GM21447 (cell line): ENCODE results near the gene CREB5.

Experiments used
- ATAC-seq: cut with Tn5 transposase; IDR thresholded peaks from one replicate; pipeline ENCODE4 v1.9.1; 2021; ENCODE audit not compliant: unreplicated experiment

CREB5 gene

GRCh38 chr7:28837216-28837615 lies 424.9 kb downstream of the CREB5 start:
- no peak for ATAC-seq

GRCh38 chr7:28840592-28840995 lies 428.3 kb downstream of the CREB5 start:
- no peak for ATAC-seq

- no peak for ATAC-seq
Observed at GRCh38 chr7:28841766-28842165, 429.4 kb downstream of the CREB5 start.

- ATAC-seq: no peak
Observed at GRCh38 chr7:28842769-28843295, 430.5 kb downstream of the CREB5 start.

GRCh38 chr7:28845106-28845505 lies 432.8 kb downstream of the CREB5 start:
- no peak for ATAC-seq

GRCh38 chr7:28847176-28847575 lies 434.9 kb downstream of the CREB5 start:
- no peak for ATAC-seq

GRCh38 chr7:28847681-28848080 lies 435.4 kb downstream of the CREB5 start:
- no peak for ATAC-seq

GRCh38 chr7:28848906-28849305 lies 436.6 kb downstream of the CREB5 start:
- no peak for ATAC-seq

- ATAC-seq: no peak
Observed at GRCh38 chr7:28850699-28851098, 438.4 kb downstream of the CREB5 start.

GRCh38 chr7:28853150-28853549 lies 440.8 kb downstream of the CREB5 start:
- no peak for ATAC-seq

- peak; percentile 97 for ATAC-seq
Observed at GRCh38 chr7:28853834-28854749, 441.8 kb downstream of the CREB5 start.

GRCh38 chr7:28854750-28855074 lies 442.4 kb downstream of the CREB5 start:
- ATAC-seq: no peak

GRCh38 chr7:28855538-28856217 lies 443.4 kb downstream of the CREB5 start:
- ATAC-seq: no peak

GRCh38 chr7:28856656-28857055 lies 444.3 kb downstream of the CREB5 start:
- ATAC-seq: no peak

GRCh38 chr7:28858206-28858605 lies 445.9 kb downstream of the CREB5 start:
- no peak for ATAC-seq

- no peak for ATAC-seq
Observed at GRCh38 chr7:28858895-28859294, 446.6 kb downstream of the CREB5 start.

GRCh38 chr7:28861825-28862224 lies 449.5 kb downstream of the CREB5 start:
- no peak for ATAC-seq

GRCh38 chr7:28862595-28863272 lies 450.4 kb downstream of the CREB5 start:
- no peak for ATAC-seq

- no peak for ATAC-seq
Observed at GRCh38 chr7:28865601-28866144, 453.4 kb downstream of the CREB5 start.

- no peak for ATAC-seq
Observed at GRCh38 chr7:28868712-28869111, 456.4 kb downstream of the CREB5 start.

GRCh38 chr7:28871077-28871476 lies 458.8 kb downstream of the CREB5 start:
- no peak for ATAC-seq
